Central memory CD4-positive, alpha-beta T cell (primary cell): ENCODE data around the gene SIPA1.
"Not testable (repeated sequence)": the region's sequence is repeated elsewhere in the genome, so short reads cannot be mapped to it uniquely, and the experiment has no call there.

Experiments used
- DNase-seq: peaks from one replicate; pipeline ENCODE4 v3.0.0; 2022

Gene SIPA1

DNA sequence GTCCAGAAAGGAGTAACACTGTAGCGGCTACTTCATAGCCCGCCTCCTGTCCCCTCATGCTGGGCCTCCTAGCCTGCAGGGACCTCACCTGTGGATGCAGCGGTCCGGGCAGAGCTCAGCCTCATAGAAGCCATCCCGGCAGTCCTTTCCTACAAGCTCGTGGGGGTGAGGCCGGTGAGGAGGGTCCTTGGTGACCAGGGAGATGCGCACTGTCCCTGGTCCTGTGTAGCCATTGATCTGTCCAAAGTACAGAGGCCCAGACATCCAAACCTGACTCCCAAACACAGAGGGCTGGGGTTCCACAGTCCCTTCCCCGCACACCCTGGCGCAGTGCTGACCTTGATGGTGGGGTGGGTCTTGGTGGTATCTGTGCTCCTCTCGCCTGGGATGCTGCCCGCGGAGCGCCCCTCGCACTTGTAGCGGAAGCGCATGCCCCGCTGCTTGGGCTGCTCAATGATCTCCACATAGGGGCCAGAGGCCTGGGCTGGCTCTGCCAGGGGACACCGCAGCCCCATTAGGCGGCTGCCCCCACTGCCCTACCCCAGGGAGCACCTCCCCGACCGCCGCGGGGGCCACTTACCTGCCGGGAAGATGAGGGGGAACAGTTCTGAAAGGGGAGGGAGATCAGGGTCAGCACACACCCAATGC lies 23.8 kb downstream of the SIPA1 start:
- DNase-seq, result no peak

DNA sequence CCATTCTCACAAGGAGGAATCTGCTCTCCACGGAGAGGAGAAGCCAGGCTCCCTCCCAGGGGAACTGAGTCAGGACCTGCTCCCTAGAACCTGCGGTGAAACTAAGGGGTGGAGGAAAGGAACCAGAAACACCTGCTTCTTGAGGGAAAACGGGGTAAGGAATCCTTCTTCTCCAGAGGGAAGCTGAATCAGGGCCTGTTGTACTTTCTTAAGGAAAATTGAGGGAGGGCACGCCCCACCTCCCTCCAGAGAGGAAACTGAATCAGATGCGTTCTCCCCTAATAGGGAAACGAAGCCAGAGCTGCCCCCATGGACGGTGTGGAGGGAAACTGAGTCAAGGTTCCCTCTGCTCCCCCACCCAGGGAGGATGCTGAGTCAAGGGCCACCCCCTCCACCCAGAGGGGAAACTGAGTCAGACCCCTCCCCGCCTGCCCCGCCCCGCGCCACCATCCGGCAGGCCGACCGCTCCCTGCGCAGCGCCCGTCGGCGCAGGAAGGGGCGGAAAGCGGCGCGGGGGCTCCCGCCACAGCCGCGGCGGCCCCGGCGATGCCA lies 24.4 kb downstream of the SIPA1 start:
- no peak for DNase-seq

DNA sequence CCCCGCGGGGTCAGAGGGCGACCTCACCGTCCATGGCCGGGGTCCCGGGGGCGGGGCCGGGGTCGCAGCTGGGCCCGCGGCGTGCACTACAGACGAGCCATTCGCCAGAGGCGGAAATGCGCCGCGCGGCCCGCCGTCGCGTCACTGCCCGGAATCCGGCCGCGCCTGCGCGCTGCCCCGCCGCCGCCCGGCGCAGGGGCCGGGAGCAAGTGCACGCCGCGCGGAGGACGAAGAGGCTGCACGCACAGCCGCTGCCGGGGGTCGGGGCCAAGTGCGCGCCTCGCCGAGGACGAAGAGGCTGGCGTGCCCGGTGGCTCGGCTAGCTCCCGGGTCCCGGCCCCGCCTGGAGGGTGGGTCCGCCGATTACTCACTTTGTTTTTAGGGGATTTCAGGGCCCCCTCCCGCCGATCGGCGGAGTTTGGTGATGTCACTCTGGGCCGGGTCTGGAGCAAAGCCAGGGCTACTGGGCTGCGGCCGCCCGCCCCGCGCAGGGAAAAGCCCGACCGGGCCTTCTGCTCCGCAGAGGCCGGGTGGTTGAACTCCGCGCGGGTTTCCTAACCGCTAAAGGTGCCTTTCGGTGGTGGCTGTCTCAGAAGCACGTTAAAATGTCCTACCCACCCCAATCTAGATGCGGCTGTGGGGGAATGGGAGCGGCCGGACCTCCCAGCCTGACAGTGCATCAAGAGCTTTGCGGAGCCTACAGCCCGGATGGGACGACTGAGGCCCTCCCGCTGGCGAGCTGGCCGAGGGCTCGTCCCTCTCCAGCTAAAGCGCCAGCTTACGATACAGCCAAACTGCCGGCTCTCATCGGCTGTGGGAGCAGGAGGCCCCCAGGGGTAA lies 25.1 kb downstream of the SIPA1 start, which contains the start of gene RELA:
TSS of gene RELA (minus strand) at position 118 of the 840 bp plus-strand sequence. CDS start at position 34, 84 bp downstream.
- DNase-seq, result peak; percentile 88

DNA sequence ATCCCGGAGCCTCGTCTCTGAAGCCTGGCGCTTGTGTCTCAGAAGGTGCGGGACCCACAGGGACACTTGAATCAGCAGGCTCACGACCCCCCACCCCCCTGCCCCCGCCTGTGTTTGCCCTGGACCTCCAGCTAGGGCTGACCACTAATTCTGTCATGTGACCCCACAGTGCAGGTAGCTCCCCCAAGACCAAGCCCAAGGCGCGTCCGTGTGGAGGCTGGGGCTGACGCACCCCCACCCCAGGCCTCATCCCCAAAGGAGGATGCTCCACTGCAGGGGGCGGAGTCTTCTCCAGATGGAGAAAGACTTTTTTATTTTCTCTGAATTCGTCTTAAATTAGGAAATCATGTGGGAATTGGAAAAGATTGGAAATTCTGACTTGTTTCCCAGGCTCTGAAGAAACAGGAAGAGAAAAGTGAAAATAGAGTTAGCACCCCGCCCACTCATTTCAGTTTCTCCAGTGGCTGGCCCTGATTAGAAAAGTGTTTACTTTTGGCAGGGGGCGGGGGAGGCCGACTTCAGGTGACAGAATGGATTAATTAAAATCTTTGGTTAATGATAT lies 25.8 kb downstream of the SIPA1 start:
- DNase-seq, result peak; percentile 34

DNA sequence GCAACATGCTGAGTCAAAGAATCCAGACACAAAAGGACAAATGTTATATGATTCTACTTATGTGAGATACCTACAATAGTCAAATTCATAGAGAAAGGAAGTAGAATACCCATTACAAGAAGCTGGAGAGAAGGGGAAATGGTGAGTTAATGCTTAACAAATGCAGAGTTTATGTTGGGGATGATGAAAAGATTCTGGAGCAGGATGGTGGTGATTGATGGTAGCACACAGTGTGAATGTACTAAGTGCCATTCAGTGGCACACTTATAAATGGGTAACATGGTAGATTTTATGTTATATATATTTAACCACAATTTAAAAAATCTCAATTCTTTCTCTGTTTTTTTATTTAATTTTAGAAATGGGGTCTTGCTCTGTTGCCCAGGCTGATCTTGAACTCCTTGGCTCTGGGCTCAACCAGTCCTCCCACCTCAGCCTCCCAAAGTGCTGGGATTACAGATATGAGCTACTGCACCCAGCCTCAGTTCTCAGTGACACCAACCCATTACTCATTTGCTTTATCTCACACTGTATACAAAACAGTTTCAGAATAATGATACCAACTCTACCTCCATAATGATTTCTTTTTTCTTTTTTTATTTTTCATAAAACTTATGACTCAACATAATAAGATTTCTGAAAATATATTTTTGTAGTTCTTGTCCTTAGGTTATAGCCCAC lies 34.4 kb downstream of the SIPA1 start:
- no peak for DNase-seq

DNA sequence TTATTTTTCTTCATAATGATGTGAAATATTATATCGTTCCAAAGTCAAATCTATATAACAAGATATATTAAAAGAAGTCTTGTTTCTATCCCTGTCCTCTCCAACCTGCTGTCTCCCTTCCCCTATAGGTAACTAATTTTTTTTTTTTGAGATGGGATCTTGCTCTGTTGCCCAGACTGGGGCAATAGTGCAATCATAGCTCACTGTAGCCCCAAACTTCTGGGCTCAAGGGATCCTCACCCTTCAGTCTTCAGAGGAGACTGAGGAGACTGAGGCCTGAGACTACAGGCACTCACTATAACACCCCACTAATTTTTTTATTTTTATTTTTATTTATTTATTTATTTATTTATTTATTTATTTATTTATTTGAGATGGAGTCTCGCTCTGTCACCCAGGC lies 35.1 kb downstream of the SIPA1 start:
- no peak for DNase-seq

DNA sequence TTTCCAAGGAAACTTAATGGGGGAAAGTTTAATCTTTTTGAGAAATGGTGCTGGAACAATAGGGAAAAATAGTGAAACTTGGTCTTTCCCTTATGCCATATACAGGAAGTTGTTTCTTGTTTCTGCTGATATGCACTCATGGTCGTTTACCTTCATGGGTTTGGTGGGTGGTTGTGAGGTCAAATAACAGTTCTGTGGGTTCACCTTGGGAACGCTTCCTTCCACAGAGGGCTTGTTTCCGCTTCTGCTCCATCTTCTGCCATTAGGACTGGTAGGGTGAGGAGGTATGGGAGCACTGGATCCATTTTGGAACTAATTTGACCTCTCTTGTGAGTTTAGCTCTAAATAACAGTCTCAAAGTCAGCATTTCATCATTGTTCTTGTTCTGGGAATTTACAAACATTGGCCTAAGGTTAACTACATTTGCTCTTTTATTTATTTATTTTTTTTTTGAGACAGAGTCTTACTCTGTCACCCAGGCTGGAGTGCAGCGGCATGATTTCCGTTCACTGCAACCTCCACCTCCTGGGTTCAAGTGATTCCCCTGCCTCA lies 42.4 kb downstream of the SIPA1 start:
- no peak for DNase-seq

DNA sequence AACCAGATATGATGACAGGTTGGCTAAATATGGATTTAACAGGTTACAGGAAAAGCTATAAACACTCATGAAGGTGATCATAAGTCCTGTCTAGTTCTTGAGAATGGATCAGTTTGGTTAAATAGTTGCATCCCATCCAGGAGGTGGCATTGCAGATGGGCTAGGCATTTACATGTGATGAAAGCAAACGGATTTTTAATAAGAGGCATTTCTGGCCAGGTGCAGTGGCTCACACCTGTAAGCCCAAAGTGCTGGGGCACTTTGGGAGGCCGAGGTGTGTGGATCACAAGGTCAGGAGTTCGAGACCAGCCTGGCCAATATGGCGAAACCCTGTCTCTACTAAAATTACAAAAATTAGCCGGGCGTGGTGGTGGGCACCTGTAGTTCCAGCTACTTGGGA lies 45.6 kb downstream of the SIPA1 start:
- not testable (repeated sequence) for DNase-seq

DNA sequence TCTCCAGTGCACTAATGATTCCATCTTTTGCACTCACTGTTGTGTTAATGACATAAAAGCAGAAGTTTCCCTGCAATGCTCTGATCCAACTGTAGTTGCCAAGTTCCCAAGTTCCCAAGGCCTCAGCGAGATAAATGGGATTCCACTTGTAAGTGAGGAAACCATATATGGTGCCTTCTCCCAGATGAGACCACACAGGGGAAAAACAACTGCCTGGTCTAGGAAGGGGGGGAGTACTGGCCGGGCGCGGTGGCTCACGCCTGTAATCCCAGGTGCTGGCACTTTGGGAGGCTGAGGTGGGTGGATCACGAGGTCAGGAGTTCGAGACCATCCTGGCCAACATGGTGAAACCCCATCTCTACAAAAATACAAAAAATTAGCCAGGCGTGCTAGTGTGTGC lies 48.1 kb downstream of the SIPA1 start:
- DNase-seq, result no peak

DNA sequence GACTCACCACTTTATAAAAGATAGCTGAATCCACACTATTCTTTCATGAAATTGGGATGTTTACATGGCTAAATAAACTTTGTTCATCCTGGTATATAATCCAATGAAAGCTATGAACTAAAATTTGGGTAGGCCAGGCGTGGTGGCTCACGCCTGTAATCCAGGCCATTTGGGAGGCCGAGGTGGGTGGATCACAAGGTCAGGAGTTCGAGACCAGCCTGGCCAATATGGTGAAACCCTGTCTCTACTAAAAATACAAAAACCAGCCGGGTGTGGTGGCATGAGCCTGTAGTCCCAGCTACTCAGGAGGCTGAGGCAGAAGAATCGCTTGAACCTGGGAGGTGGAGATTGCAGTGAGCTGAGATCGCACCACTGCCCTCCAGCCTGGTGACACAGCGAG lies 53.9 kb downstream of the SIPA1 start:
- not testable (repeated sequence) for DNase-seq

DNA sequence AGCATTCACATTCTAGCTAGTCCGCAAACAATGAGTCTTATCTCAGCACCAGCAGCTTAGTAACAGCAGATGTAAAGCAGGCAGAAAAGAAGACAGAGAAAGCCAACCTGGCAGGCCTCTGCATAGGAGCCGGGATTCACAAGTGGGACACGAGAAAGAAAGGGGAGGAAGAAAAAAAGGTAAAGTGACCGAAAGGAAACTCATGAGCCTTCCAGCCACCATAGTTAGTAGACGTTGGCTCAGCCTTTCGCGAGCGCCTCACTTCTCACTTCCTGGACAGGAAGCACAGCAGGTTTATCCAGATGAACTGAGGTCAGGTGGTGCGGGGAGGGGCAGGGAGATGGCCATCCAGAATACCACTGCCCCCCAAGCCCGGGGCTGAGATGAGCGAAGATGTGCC lies 54.5 kb downstream of the SIPA1 start:
- no peak for DNase-seq

DNA sequence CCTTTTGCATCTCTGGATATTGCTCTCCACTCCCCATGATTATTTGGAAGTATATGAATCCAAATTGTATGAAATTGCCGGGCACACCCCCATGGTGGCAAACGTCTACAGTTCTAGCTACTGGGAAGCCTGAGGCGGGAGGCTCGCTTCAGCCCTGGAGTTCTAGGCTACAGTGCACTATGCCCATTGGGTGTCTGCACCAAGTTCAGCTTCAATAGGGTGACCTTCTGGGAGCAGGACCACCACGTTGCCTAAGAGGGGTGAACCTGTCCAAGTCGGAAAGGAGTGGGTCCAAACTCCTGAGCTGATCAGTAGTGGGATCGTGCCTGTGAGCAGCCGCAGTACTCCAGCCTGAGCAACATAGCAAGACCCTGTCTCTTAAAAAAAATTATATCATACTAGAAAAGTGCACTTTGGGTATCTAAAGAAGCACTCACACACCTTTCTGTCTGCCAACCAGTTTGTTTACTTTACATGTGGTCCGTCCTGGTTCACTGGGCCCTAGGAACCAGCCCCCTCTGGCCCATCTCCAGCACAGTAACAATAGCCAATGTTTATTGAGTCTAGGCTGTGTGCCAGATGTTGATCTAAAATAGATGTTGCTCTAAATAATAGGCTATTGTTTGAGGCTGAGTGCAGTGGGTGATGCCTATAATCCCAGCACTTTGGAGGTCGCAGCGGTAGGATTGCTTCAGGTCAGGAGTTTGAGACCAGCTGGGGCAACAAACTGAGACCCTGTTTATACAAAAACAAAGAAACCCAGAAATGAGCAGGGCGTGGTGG lies 57.7 kb downstream of the SIPA1 start:
- DNase-seq, result no peak

DNA sequence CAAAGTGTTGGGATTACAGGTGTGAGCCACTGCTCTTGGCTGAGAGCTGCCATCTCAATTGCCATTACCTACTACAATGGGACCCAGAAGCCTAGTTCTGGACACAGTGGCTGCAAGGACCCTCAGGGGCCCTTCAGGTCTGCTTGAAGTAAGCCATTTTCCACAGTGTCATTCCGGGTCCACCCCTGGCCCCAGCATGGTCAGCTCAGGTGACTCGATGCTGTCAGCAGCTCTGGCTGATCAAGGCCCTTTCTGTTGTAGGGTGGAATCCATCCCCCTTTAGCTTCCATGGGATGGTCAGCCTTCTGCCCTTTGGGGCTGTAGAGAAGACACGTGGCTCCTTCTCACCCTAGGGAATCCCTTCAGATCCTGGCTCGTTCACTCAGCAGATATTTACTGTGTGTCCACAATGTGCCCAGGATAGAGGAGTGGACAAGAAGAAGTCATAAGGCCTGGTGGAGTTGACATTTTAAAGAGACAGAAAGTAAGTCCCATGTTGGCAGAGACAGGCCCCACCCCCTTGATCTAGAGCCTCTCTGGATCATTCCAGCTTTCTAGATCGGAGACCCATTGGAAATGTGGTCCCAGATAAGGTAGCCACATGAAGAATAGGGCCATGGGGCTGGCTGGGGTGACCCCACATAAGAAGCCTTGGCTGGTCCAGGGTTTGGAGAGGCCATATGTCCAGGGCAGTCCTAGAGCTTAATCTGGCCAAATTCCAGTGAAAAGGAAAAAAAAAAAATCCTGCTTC lies 59.1 kb downstream of the SIPA1 start:
- no peak for DNase-seq

DNA sequence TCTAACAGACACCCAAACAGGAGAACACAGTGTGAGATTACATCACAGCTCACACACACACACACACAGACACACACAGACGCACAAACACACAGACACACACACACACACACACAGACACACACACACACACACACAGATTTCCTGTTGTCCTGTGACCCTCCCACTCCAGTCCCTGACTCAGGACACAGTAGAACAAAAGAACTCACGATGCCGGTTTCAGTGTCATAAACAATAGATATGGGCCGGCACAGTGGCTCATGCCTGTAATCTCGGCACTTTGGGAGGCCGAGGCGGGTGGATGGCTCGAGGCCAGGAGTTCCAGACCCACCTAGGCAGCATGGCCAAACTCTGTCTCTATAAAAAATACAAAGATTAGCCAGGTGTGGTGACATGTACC lies 60.3 kb downstream of the SIPA1 start:
- DNase-seq, result no peak

DNA sequence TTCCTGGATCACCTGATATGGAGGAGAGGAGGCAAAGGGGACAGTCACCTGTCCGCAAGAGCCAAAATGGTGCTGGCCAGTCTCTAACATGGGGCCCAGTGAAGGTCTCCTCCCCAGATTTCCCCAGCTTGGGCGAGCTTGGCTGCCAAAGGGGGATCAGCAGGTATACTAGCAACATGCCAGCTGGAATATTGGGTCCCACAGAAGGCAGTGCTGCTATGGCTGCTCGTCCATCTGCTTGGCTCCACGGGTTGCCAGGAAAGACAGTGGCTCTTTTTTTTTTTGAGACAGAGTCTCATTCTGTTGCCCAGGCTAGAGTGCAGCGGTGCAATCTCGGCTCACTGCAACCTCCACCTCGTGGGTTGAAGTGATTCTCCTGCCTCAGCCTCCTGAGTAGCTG lies 61.4 kb downstream of the SIPA1 start:
- no peak for DNase-seq

DNA sequence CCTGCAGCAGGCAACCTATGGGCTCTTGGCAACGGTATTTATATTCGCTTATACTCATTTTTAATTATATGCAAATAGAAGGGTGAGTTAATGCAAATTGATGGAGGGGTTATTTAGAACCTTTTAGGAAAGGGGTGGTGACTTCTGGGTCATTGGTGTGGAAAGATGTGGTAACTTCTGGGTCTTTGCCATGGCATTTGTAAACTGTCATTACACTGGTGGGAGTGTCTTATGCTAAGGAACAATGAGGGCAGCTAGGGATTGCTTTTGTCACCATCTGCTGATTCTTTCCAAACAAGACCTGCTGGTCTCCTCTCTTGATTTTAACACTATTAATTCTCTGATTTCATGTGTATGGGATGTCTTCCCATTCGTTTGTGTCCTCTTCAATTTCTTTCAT lies 62.5 kb downstream of the SIPA1 start:
- DNase-seq, result no peak
